ENCODE data around the gene MYH10. TPM values are rescaled to one million over a fixed set of nuclear protein-coding genes. Genes with fewer than 3 reads are reported as not detected.

Gene MYH10
- total RNA-seq (1 to 10 TPM; 1.3 to 2.8 (median 2.1) TPM), total RNA-seq (0.83 to 12.2 (median 2.9) reads per million in 29 experiments)
- total RNA-seq (2013): 1.0 TPM

GRCh38 chr17:8630227-8630801 lies at the start of gene MYH10:
MYH10 (minus strand) TSS chr17:8630725; CDS start chr17:8623246, 7,479 bp downstream.
- Histone ChIP-seq H3K4me3 (ENCODE audit: control insufficient read depth in 1 of 2, extremely low read depth in 1 of 2, low read length in 1 of 2) (peak within 1 kb of the TSS; percentile 71 to 88), H3K36me3 (ENCODE audit: control insufficient read depth in 2 of 2, extremely low read depth in 1 of 2, insufficient read depth in 1 of 2, low read length in 1 of 2) (no peaks in the 10 kb centered on the region), H3K27me3 (replicated peaks in 1 of 2; ENCODE audit: control insufficient read depth in 2 of 2, extremely low read depth in 1 of 2, insufficient read depth in 2 of 2, low read length in 1 of 2) (peaks cover 2 to 40% of the 10 kb centered on the region in 2 experiments), H3K4me1 (ENCODE audit: control insufficient read depth in 1 of 2, extremely low read depth in 1 of 2, insufficient read depth in 2 of 2, low read length in 2 of 2) (peaks cover 2 to 19% of the 10 kb centered on the region in 2 experiments), H3K9me3 (no peaks in the 10 kb centered on the region), H3K27ac (ENCODE audit: low read length) (no peak within 1 kb of the TSS)
- Mint-ChIP-seq H3K27me3 (peaks cover 21 to 55% of the 10 kb centered on the region in 2 donors), H3K4me3 (peak within 1 kb of the TSS; percentile 94 to 98 (median 94)), H3K9me3 (no peaks in the 10 kb centered on the region), H3K4me1 (peaks cover 7 to 20% (median 20%) of the 10 kb centered on the region in 3 donors), H3K27ac (no peak within 1 kb of the TSS), H3K36me3 (no peaks in the 10 kb centered on the region)
- DNase-seq (peak in 2 of 35 experiments; percentile 1 to 14), ATAC-seq (replicated peaks in 1 of 4) (no peak)
- CTCF ChIA-PET: interaction anchor here in 1 of 2 donors (0.5 kb wide), 1 partner anchor 110 kb away, joined by 3 read pairs; no protein-coding TSS in a partner anchor
- POLR2A ChIA-PET: interaction anchor here in 1 of 2 donors (0.6 kb wide), 1 partner anchor 335 kb away, joined by 4 read pairs; no protein-coding TSS in a partner anchor
- 1% methylated on average over 32 of the region's 33 CpGs for WGBS (ENCODE audit: insufficient coverage)

GRCh38 chr17:8679126-8679525 lies 48.6 kb upstream of the MYH10 start:
- no peak for DNase-seq
- POLR2A ChIA-PET: no interaction called here
- H3K4me1 Mint-ChIP-seq: no peaks in the 10 kb centered on the region
- no peaks in the 10 kb centered on the region for H3K9me3 ChIP-seq
- no peaks in the 10 kb centered on the region for H3K36me3 Mint-ChIP-seq
- H3K36me3 ChIP-seq (ENCODE audit: control insufficient read depth in 2 of 2, extremely low read depth in 1 of 2, insufficient read depth in 1 of 2, low read length in 1 of 2): no peaks in the 10 kb centered on the region
- H3K4me3 ChIP-seq (ENCODE audit: control insufficient read depth in 1 of 2, extremely low read depth in 1 of 2, low read length in 1 of 2): no peak overlapping the region
- ATAC-seq (replicated peaks in 1 of 4): no peak
- H3K27me3 ChIP-seq (replicated peaks in 1 of 2; ENCODE audit: control insufficient read depth in 2 of 2, extremely low read depth in 1 of 2, insufficient read depth in 2 of 2, low read length in 1 of 2): peaks cover 0 to 19% of the 10 kb centered on the region in 2 experiments
- peaks cover 15 to 27% of the 10 kb centered on the region in 2 donors for H3K27me3 Mint-ChIP-seq
- WGBS (ENCODE audit: insufficient coverage): 100% methylated on average over 1 of the region's 3 CpGs
- peaks cover 0 to 4% (median 0%) of the 10 kb centered on the region in 3 donors for H3K9me3 Mint-ChIP-seq
- no peak overlapping the region for H3K4me3 Mint-ChIP-seq
- H3K27ac ChIP-seq (ENCODE audit: low read length): no peak overlapping the region
- H3K4me1 ChIP-seq (ENCODE audit: control insufficient read depth in 1 of 2, extremely low read depth in 1 of 2, insufficient read depth in 2 of 2, low read length in 2 of 2): no peaks in the 10 kb centered on the region
- no peak overlapping the region for H3K27ac Mint-ChIP-seq
- CTCF ChIA-PET: interaction anchor here in 1 of 2 donors (0.6 kb wide), 1 partner anchor 287 kb away, joined by 5 read pairs; no protein-coding TSS in a partner anchor

DNA sequence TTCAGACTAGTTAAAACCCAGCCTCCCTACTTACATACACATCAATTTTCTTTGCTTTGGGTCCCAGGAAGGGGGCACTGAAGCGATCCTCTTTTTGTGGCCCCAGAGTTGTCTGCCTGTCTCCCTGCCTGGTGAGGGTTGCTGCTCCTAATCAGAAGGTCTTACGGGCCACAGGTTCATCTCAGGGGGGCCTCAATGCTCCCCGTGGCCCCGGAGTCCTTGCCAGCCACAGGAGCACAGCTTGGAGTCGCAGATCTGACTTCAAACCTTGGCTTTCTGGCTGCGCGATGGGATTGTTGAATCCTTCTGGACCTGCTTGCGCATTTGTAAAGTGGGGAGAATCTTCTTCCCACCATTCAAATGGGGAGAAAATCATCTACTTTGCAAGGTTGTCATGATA lies 44.8 kb upstream of the MYH10 start:
- Histone ChIP-seq H3K36me3 (ENCODE audit: control insufficient read depth in 2 of 2, extremely low read depth in 1 of 2, insufficient read depth in 1 of 2, low read length in 1 of 2) (no peaks in the 10 kb centered on the region), H3K4me1 (ENCODE audit: control insufficient read depth in 1 of 2, extremely low read depth in 1 of 2, insufficient read depth in 2 of 2, low read length in 2 of 2) (no peaks in the 10 kb centered on the region), H3K27me3 (replicated peaks in 1 of 2; ENCODE audit: control insufficient read depth in 2 of 2, extremely low read depth in 1 of 2, insufficient read depth in 2 of 2, low read length in 1 of 2) (peaks cover 0 to 11% of the 10 kb centered on the region in 2 experiments), H3K27ac (ENCODE audit: low read length) (no peak overlapping the region), H3K9me3 (no peaks in the 10 kb centered on the region), H3K4me3 (ENCODE audit: control insufficient read depth in 1 of 2, extremely low read depth in 1 of 2, low read length in 1 of 2) (no peak overlapping the region)
- ATAC-seq (replicated peaks in 1 of 4) (no peak), DNase-seq (no peak)
- ChIA-PET POLR2A (no interaction called here), CTCF (no interaction called here)
- Mint-ChIP-seq H3K4me1 (no peaks in the 10 kb centered on the region), H3K9me3 (peaks cover 0 to 4% (median 0%) of the 10 kb centered on the region in 3 donors), H3K27me3 (peaks cover 7 to 30% of the 10 kb centered on the region in 2 donors), H3K4me3 (no peak overlapping the region), H3K36me3 (no peaks in the 10 kb centered on the region), H3K27ac (no peak overlapping the region)
- WGBS (ENCODE audit: insufficient coverage): 81% methylated on average over 3 of the region's 8 CpGs

DNA sequence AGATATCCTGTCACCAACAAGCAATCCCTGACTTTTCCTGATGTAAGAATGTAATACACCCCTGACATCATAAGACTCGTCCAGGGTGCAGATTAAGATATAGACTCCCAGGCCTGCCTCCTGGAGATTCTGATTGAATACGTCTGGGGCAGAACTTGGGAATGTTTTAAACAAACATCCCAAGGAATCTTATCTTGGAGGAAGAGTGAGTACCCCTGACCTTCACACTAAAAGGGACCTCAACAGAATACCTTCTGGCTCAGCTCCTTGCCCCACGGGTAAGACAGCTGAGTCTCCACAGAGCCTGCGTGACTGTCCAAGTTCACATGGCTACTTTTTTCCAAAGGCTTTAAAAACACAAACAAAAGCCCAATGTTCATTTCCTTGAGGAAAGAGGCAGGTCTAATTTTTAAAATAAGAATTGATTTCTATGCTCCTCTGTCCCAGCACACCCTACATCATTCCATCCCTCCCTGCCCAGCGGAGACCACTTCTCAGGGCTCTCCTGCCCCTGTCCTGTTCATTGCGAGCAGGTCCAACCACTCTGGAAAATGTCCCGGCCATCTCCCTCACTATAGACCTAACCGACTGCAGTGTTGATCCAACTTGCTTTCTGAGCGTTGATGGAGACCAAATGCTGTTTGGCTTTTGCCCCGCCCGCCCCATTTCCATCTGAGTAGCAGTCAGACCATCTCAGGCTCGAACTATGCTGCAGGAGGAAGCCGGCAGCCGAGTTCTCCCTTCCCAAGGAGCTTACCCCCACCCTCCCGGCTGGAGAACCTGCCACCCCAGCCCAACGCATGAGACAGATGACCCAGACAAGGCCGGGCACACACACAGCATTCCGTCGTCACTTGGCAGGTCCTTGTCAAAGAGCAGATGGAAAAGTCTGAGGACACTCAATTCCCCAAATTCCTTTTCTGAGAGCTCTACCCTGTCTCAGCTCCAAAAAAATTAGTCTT lies 44.1 kb upstream of the MYH10 start:
- Mint-ChIP-seq H3K27me3 (peaks cover 7 to 24% of the 10 kb centered on the region in 2 donors), H3K36me3 (no peaks in the 10 kb centered on the region), H3K9me3 (peaks cover 0 to 4% (median 0%) of the 10 kb centered on the region in 3 donors), H3K27ac (no peak overlapping the region), H3K4me3 (no peak overlapping the region), H3K4me1 (no peaks in the 10 kb centered on the region)
- H3K27ac ChIP-seq (ENCODE audit: low read length): no peak overlapping the region
- no peak for DNase-seq
- ChIA-PET POLR2A (no interaction called here), CTCF (no interaction called here)
- WGBS (ENCODE audit: insufficient coverage): 91% methylated on average over 15 of the region's 19 CpGs
- no peak overlapping the region for H3K4me3 ChIP-seq (ENCODE audit: control insufficient read depth in 1 of 2, extremely low read depth in 1 of 2, low read length in 1 of 2)
- peaks cover 0 to 11% of the 10 kb centered on the region in 2 experiments for H3K27me3 ChIP-seq (replicated peaks in 1 of 2; ENCODE audit: control insufficient read depth in 2 of 2, extremely low read depth in 1 of 2, insufficient read depth in 2 of 2, low read length in 1 of 2)
- ATAC-seq (replicated peaks in 1 of 4): no peak
- no peaks in the 10 kb centered on the region for H3K9me3 ChIP-seq
- H3K4me1 ChIP-seq (ENCODE audit: control insufficient read depth in 1 of 2, extremely low read depth in 1 of 2, insufficient read depth in 2 of 2, low read length in 2 of 2): no peaks in the 10 kb centered on the region
- H3K36me3 ChIP-seq (ENCODE audit: control insufficient read depth in 2 of 2, extremely low read depth in 1 of 2, insufficient read depth in 1 of 2, low read length in 1 of 2): no peaks in the 10 kb centered on the region

DNA sequence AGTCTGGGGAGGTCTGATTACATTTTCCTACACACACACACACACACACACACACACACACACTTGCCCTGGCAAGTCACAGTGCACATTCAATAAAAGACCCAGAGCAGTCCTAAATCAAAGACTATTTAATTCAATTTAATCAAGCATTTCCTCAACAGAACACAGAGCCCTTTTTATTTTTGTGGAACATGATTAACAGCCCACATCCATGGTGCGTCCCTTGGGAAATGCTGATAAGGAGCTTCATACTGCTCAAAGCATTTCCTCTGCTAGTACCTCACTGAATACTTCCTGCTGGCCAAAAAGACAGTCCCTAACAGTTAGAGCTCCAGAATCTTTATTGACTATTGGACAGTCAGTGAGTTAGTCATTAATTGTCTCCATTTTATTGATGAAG lies 43.1 kb upstream of the MYH10 start:
- Mint-ChIP-seq H3K9me3 (peaks cover 0 to 1% (median 0%) of the 10 kb centered on the region in 3 donors), H3K4me3 (no peak overlapping the region), H3K27me3 (peaks cover 1 to 17% of the 10 kb centered on the region in 2 donors), H3K4me1 (no peaks in the 10 kb centered on the region), H3K27ac (no peak overlapping the region), H3K36me3 (no peaks in the 10 kb centered on the region)
- no peak for DNase-seq
- ChIA-PET POLR2A (no interaction called here), CTCF (no interaction called here)
- H3K9me3 ChIP-seq: no peaks in the 10 kb centered on the region
- WGBS (ENCODE audit: insufficient coverage): no CpG with 5 or more reads among the region's 1 CpG
- no peak overlapping the region for H3K27ac ChIP-seq (ENCODE audit: low read length)
- ATAC-seq (replicated peaks in 1 of 4): no peak
- no peak overlapping the region for H3K4me3 ChIP-seq (ENCODE audit: control insufficient read depth in 1 of 2, extremely low read depth in 1 of 2, low read length in 1 of 2)
- no peaks in the 10 kb centered on the region for H3K36me3 ChIP-seq (ENCODE audit: control insufficient read depth in 2 of 2, extremely low read depth in 1 of 2, insufficient read depth in 1 of 2, low read length in 1 of 2)
- peaks cover 0 to 10% of the 10 kb centered on the region in 2 experiments for H3K27me3 ChIP-seq (replicated peaks in 1 of 2; ENCODE audit: control insufficient read depth in 2 of 2, extremely low read depth in 1 of 2, insufficient read depth in 2 of 2, low read length in 1 of 2)
- H3K4me1 ChIP-seq (ENCODE audit: control insufficient read depth in 1 of 2, extremely low read depth in 1 of 2, insufficient read depth in 2 of 2, low read length in 2 of 2): no peaks in the 10 kb centered on the region

GRCh38 chr17:8672326-8672725 lies 41.8 kb upstream of the MYH10 start:
- DNase-seq (no peak), ATAC-seq (replicated peaks in 1 of 4) (no peak)
- H3K4me3 Mint-ChIP-seq: no peak overlapping the region
- H3K36me3 Mint-ChIP-seq: no peaks in the 10 kb centered on the region
- ChIA-PET POLR2A (no interaction called here), CTCF (no interaction called here)
- no peak overlapping the region for H3K27ac Mint-ChIP-seq
- H3K9me3 ChIP-seq: no peaks in the 10 kb centered on the region
- no peaks in the 10 kb centered on the region for H3K9me3 Mint-ChIP-seq
- no peak overlapping the region for H3K4me3 ChIP-seq (ENCODE audit: control insufficient read depth in 1 of 2, extremely low read depth in 1 of 2, low read length in 1 of 2)
- no peaks in the 10 kb centered on the region for H3K4me1 Mint-ChIP-seq
- no peaks in the 10 kb centered on the region for H3K4me1 ChIP-seq (ENCODE audit: control insufficient read depth in 1 of 2, extremely low read depth in 1 of 2, insufficient read depth in 2 of 2, low read length in 2 of 2)
- WGBS (ENCODE audit: insufficient coverage): 82% methylated on average over 5 of the region's 9 CpGs
- H3K36me3 ChIP-seq (ENCODE audit: control insufficient read depth in 2 of 2, extremely low read depth in 1 of 2, insufficient read depth in 1 of 2, low read length in 1 of 2): no peaks in the 10 kb centered on the region
- peaks cover 0 to 20% of the 10 kb centered on the region in 2 donors for H3K27me3 Mint-ChIP-seq
- no peak overlapping the region for H3K27ac ChIP-seq (ENCODE audit: low read length)
- H3K27me3 ChIP-seq (replicated peaks in 1 of 2; ENCODE audit: control insufficient read depth in 2 of 2, extremely low read depth in 1 of 2, insufficient read depth in 2 of 2, low read length in 1 of 2): peaks cover 0 to 7% of the 10 kb centered on the region in 2 experiments
